SU-DHL-6 (cell line): Measurements from ENCODE around the gene ANTXRL.
"Not testable (repeated sequence)": the region's sequence is repeated elsewhere in the genome, so short reads cannot be mapped to it uniquely, and the experiment has no call there.

Source experiments
- H2AFZ ChIP-seq: fragments of 200-600 bp; sonication (generic); 2 replicates; pipeline ENCODE4 v1.6.1; 2014; ENCODE audit warnings: low read depth, mild to moderate bottlenecking, moderate library complexity, mixed read lengths, antibody characterized with exemption, low read length; ENCODE audit not compliant: severe bottlenecking
- H3F3A ChIP-seq: fragments of 200-600 bp; shearing (Covaris generic); 2 replicates; pipeline ENCODE4 v1.6.0; 2016; ENCODE audit warnings: antibody characterized with exemption, mild to moderate bottlenecking; ENCODE audit not compliant: insufficient read depth
- H3K27ac ChIP-seq: fragments of 200-600 bp; sonication (generic); 2 replicates; pipeline ENCODE4 v1.5.1; 2016; ENCODE audit warnings: low read depth, mild to moderate bottlenecking, low read length, moderate library complexity, mixed read lengths
- H3K27me3 ChIP-seq: fragments of 200-600 bp; sonication (generic), shearing (Covaris generic); 2 replicates; pipeline ENCODE4 v1.6.0; 2014; ENCODE audit warnings: mild to moderate bottlenecking, low read length
- H3K36me3 ChIP-seq: fragments of 200-600 bp; sonication (generic); 2 replicates; pipeline ENCODE4 v1.6.1; 2014; ENCODE audit warnings: mild to moderate bottlenecking, low read length, mixed read lengths
- H3K4me2 ChIP-seq: fragments of 300-600, 200-600 bp; shearing (Covaris generic), sonication (generic); 2 replicates; pipeline ENCODE4 v1.6.0; 2014; ENCODE audit warnings: low read length, low read depth, mild to moderate bottlenecking; ENCODE audit not compliant: poor library complexity, severe bottlenecking
- H3K4me3 ChIP-seq: fragments of 200-600 bp; sonication (generic); 2 replicates; pipeline ENCODE4 v1.5.1; 2014; ENCODE audit warnings: antibody characterized with exemption, low read length, mild to moderate bottlenecking, mixed read lengths; ENCODE audit not compliant: insufficient read depth, poor library complexity, severe bottlenecking
- H3K79me2 ChIP-seq: fragments of 200-600 bp; sonication (generic); 2 replicates; pipeline ENCODE4 v1.6.1; 2014; ENCODE audit warnings: mild to moderate bottlenecking, low read length, moderate library complexity; ENCODE audit not compliant: insufficient read depth
- H3K9ac ChIP-seq: fragments of 200-600 bp; sonication (generic); 2 replicates; pipeline ENCODE4 v1.7.0; 2014; ENCODE audit warnings: mild to moderate bottlenecking, low read length
- H3K9me2 ChIP-seq: fragments of 200-600 bp; sonication (generic); replicated peaks from 2 replicates; pipeline ENCODE4 v1.6.1; 2014; ENCODE audit warnings: low read length; ENCODE audit not compliant: insufficient read depth
- H3K9me3 ChIP-seq: fragments of 200-600 bp; sonication (generic); 2 replicates; pipeline ENCODE4 v1.6.1; 2014; ENCODE audit warnings: low read length, mixed read lengths; ENCODE audit not compliant: insufficient read depth
- H4K20me1 ChIP-seq: fragments of 200-600 bp; sonication (generic); 2 replicates; pipeline ENCODE4 v1.6.1; 2014; ENCODE audit warnings: low read depth, mild to moderate bottlenecking, antibody characterized with exemption, low read length, moderate library complexity, mixed read lengths
- EZH2phosphoT487 ChIP-seq: fragments of 200-600 bp; sonication (generic), shearing (Covaris generic); conservative IDR thresholded peaks from 2 replicates; pipeline ENCODE4 v1.6.1; 2018; ENCODE audit warnings: mild to moderate bottlenecking, antibody characterized with exemption, low read length, moderate library complexity, mixed read lengths
- TF ChIP-seq, protein P1 (sequence below): fragments of 200-600 bp; sonication (generic); IDR thresholded peaks from one replicate; pipeline ENCODE4 v1.5.1; 2017; ENCODE audit warnings: antibody characterized with exemption, mild to moderate bottlenecking, low read length, moderate library complexity; ENCODE audit not compliant: insufficient read depth, poor library complexity, severe bottlenecking

The ANTXRL gene

GRCh38 chr10:46329690-46330016, 42.9 kb downstream of the ANTXRL start:
- H2AFZ ChIP-seq, result no peak overlapping the region
- no peaks in the 10 kb centered on the region for H3K9me3 ChIP-seq
- H3K9ac ChIP-seq, result no peak overlapping the region
- no peaks in the 10 kb centered on the region for H3K9me2 ChIP-seq
- H3K79me2 ChIP-seq, result no peaks in the 10 kb centered on the region
- TF ChIP-seq EZH2phosphoT487, result no peak
- TF ChIP-seq, protein P1, sequence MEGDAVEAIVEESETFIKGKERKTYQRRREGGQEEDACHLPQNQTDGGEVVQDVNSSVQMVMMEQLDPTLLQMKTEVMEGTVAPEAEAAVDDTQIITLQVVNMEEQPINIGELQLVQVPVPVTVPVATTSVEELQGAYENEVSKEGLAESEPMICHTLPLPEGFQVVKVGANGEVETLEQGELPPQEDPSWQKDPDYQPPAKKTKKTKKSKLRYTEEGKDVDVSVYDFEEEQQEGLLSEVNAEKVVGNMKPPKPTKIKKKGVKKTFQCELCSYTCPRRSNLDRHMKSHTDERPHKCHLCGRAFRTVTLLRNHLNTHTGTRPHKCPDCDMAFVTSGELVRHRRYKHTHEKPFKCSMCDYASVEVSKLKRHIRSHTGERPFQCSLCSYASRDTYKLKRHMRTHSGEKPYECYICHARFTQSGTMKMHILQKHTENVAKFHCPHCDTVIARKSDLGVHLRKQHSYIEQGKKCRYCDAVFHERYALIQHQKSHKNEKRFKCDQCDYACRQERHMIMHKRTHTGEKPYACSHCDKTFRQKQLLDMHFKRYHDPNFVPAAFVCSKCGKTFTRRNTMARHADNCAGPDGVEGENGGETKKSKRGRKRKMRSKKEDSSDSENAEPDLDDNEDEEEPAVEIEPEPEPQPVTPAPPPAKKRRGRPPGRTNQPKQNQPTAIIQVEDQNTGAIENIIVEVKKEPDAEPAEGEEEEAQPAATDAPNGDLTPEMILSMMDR, result no peak
- H3K4me3 ChIP-seq, result no peak overlapping the region
- no peaks in the 10 kb centered on the region for H4K20me1 ChIP-seq
- H3K27me3 ChIP-seq, result no peaks in the 10 kb centered on the region
- H3K4me2 ChIP-seq, result no peak overlapping the region
- no peaks in the 10 kb centered on the region for H3F3A ChIP-seq
- H3K36me3 ChIP-seq, result no peaks in the 10 kb centered on the region
- H3K27ac ChIP-seq, result no peak overlapping the region

DNA sequence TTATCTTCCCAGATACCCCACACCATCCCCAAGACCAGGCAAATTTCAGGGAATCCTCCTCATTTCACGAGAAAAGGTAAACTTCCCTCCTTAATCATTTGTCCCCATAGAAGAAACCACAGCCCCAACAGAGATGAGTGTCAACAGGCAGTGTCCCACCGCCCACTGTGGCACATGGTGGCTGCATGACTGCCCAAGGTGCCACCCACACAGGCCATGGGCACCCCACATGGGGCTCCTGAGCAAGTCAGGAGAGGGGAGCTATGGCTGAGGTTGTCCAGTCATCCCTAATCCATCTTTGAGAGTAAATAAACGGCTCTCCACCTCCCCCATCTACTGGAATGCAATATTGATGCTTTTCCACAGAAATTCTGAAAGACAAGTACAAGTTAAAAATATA, 44.1 kb downstream of the ANTXRL start:
- Histone ChIP-seq H3K27ac (no peak overlapping the region), H3K9me2 (no peaks in the 10 kb centered on the region), H3K4me3 (no peak overlapping the region), H3K27me3 (no peaks in the 10 kb centered on the region), H3K4me2 (no peak overlapping the region), H3K9ac (no peak overlapping the region), H2AFZ (no peak overlapping the region), H4K20me1 (no peaks in the 10 kb centered on the region), H3K36me3 (no peaks in the 10 kb centered on the region), H3K79me2 (no peaks in the 10 kb centered on the region), H3F3A (no peaks in the 10 kb centered on the region), H3K9me3 (no peaks in the 10 kb centered on the region)
- no peak for TF ChIP-seq EZH2phosphoT487

GRCh38 chr10:46365484-46365883, 78.7 kb downstream of the ANTXRL start:
- not testable (repeated sequence) for H3K79me2 ChIP-seq, H3K27ac ChIP-seq, H3K4me2 ChIP-seq, H3K4me3 ChIP-seq, H2AFZ ChIP-seq, H3K9ac ChIP-seq, H3F3A ChIP-seq, H3K9me3 ChIP-seq, H3K9me2 ChIP-seq, H3K27me3 ChIP-seq, H4K20me1 ChIP-seq, H3K36me3 ChIP-seq

- H3K4me2 ChIP-seq, H2AFZ ChIP-seq, H3K4me3 ChIP-seq, H4K20me1 ChIP-seq, H3K36me3 ChIP-seq, H3K79me2 ChIP-seq, H3K27ac ChIP-seq, H3K9me3 ChIP-seq, H3K9ac ChIP-seq, H3K9me2 ChIP-seq, H3K27me3 ChIP-seq, H3F3A ChIP-seq: not testable (repeated sequence)
Measured at GRCh38 chr10:46367209-46367608, 80.4 kb downstream of the ANTXRL start.

DNA sequence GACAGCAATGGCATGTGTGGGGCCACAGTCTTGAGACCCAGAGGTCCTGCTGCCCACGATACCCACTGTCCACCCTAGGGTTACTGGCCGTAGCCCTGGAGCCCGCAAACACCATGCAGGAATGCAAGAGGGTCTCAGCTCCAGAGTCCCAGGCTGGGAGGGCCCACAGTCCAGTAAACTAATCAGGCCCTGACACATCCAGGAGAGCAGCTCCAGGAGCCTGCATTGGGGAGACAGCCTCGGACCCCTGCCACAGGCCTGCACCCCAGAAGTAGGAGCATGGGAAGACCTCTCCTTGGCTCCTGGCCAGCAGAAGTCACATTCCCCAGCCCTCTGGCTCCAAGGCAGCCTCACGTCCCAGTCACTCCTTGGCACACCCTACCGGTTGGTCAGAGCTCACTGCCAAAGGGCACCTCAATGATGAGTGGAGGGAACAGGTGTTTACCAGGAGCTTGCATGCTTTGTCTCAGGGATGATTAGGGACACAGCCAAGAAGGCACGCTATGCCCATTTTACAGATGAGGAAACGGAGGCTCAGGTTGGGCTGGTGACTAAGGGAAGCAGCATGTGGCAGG, 81.0 kb downstream of the ANTXRL start:
- not testable (repeated sequence) for H3K9me3 ChIP-seq, H3K27ac ChIP-seq, H3K36me3 ChIP-seq, H3F3A ChIP-seq, H3K4me3 ChIP-seq, H3K9ac ChIP-seq, H3K9me2 ChIP-seq, H4K20me1 ChIP-seq, H3K79me2 ChIP-seq, H3K27me3 ChIP-seq, H2AFZ ChIP-seq, H3K4me2 ChIP-seq

- not testable (repeated sequence) for H3K4me3 ChIP-seq, H3K79me2 ChIP-seq, H3K4me2 ChIP-seq, H3K27ac ChIP-seq, H3K9ac ChIP-seq, H3K27me3 ChIP-seq, H4K20me1 ChIP-seq, H2AFZ ChIP-seq, H3F3A ChIP-seq, H3K36me3 ChIP-seq, H3K9me3 ChIP-seq, H3K9me2 ChIP-seq
Measured at GRCh38 chr10:46368956-46369355, 82.2 kb downstream of the ANTXRL start.

- not testable (repeated sequence) for H3K4me2 ChIP-seq, H3K9me3 ChIP-seq, H3K27ac ChIP-seq, H3K79me2 ChIP-seq, H4K20me1 ChIP-seq, H3F3A ChIP-seq, H3K36me3 ChIP-seq, H3K9ac ChIP-seq, H3K9me2 ChIP-seq, H3K4me3 ChIP-seq, H2AFZ ChIP-seq, H3K27me3 ChIP-seq
Measured at GRCh38 chr10:46374410-46374809, 87.6 kb downstream of the ANTXRL start.
